HEK293 (cell line): ENCODE measurements around the gene SLC5A10.

Experiments
- CTCF ChIA-PET: fragments of 350-600 bp; formaldehyde crosslinking; extraction: SDS; loops from one replicate; lab custom pipeline; 2021; ENCODE audit warnings: antibody characterized with exemption; lab: Yijun Ruan, JAX
- POLR2A ChIA-PET: fragments of 300-600 bp; formaldehyde crosslinking; extraction: SDS; loops from one replicate; lab custom pipeline; 2020; ENCODE audit warnings: antibody characterized with exemption, inconsistent platforms; lab: Yijun Ruan, JAX
- H3K27ac ChIP-seq: fragments of 200-500 bp; sonication (Bioruptor generic); 2 replicates; pipeline ENCODE4 v1.5.1; 2014; ENCODE audit warnings: low read depth, low read length, control low read depth, inconsistent platforms; ENCODE audit errors: extremely low read depth
- H3K36me3 ChIP-seq, 2 experiments: fragments of 200-500 bp in 1 of 2; sonication (Bioruptor generic) in 1 of 2; 1 replicate in 1 of 2; 2 replicates in 1 of 2; pipeline ENCODE4 v1.5.1; 2014 to 2017; ENCODE audit warnings: inconsistent platforms in 2 of 2, low read length in 2 of 2; ENCODE audit not compliant: control insufficient read depth in 2 of 2, insufficient read depth in 1 of 2
- H3K4me1 ChIP-seq: fragments of 200-500 bp; sonication (Bioruptor generic); 2 replicates; pipeline ENCODE4 v1.5.1; 2014; ENCODE audit warnings: mild to moderate bottlenecking, low read length, inconsistent platforms; ENCODE audit not compliant: control insufficient read depth, insufficient read depth
- H3K4me3 ChIP-seq: 2 replicates; pipeline ENCODE4 v1.5.1; 2011; ENCODE audit warnings: low read depth, mild to moderate bottlenecking, control low read depth, low read length, moderate library complexity
- H3K9me3 ChIP-seq: fragments of 200-500 bp; sonication (Bioruptor generic); 2 replicates; pipeline ENCODE4 v1.5.1; 2014; ENCODE audit warnings: low read depth, low read length, inconsistent platforms; ENCODE audit not compliant: control insufficient read depth, insufficient read depth
- ZFP41 ChIP-seq: fragments of 450-650 bp; formaldehyde crosslinking; IDR thresholded peaks from 2 replicates; pipeline ENCODE4 v1.5.1; 2016; ENCODE audit warnings: missing biosample characterization, missing genetic modification characterization, borderline replicate concordance
- ZIC2 ChIP-seq: fragments of 450-650 bp; formaldehyde crosslinking; IDR thresholded peaks from 2 replicates; pipeline ENCODE4 v1.5.1; 2016; ENCODE audit warnings: missing biosample characterization, missing genetic modification characterization
- ZNF16 ChIP-seq: fragments of 450-650 bp; formaldehyde crosslinking; IDR thresholded peaks from 2 replicates; pipeline ENCODE4 v1.5.1; 2016; ENCODE audit warnings: low read depth, missing biosample characterization, missing genetic modification characterization
- ZNF2 ChIP-seq: fragments of 450-650 bp; formaldehyde crosslinking; IDR thresholded peaks from 2 replicates; pipeline ENCODE4 v1.5.1; 2016; ENCODE audit warnings: missing biosample characterization, missing genetic modification characterization
- ZNF214 ChIP-seq: fragments of 450-650 bp; formaldehyde crosslinking; IDR thresholded peaks from 2 replicates; pipeline ENCODE4 v1.5.1; 2017; ENCODE audit warnings: missing biosample characterization, mild to moderate bottlenecking, missing genetic modification characterization, borderline replicate concordance
- ZNF366 ChIP-seq: fragments of 450-650 bp; formaldehyde crosslinking; conservative IDR thresholded peaks from 2 replicates; pipeline ENCODE4 v1.5.1; 2016; ENCODE audit warnings: missing biosample characterization, missing genetic modification characterization
- ZNF549 ChIP-seq: fragments of 450-650 bp; IDR thresholded peaks from 2 replicates; pipeline ENCODE4 v1.5.1; 2018; ENCODE audit warnings: missing biosample characterization, missing genetic modification characterization, mild to moderate bottlenecking, inconsistent platforms, moderate library complexity
- ZNF623 ChIP-seq: fragments of 450-650 bp; formaldehyde crosslinking; IDR thresholded peaks from 2 replicates; pipeline ENCODE4 v1.5.1; 2016; ENCODE audit warnings: missing biosample characterization, missing genetic modification characterization
- ZNF626 ChIP-seq: fragments of 450-650 bp; sonication (Bioruptor Pico); formaldehyde crosslinking; IDR thresholded peaks from 2 replicates; pipeline ENCODE4 v1.5.1; 2018; ENCODE audit warnings: missing biosample characterization, missing genetic modification characterization, inconsistent platforms
- ZNF629 ChIP-seq: fragments of 450-650 bp; formaldehyde crosslinking; IDR thresholded peaks from 2 replicates; pipeline ENCODE4 v1.5.1; 2017; ENCODE audit warnings: missing biosample characterization, missing genetic modification characterization
- TF ChIP-seq, protein P1 (sequence below): fragments of 450-650 bp; formaldehyde crosslinking; IDR thresholded peaks from 2 replicates; pipeline ENCODE4 v1.5.1; 2017; ENCODE audit warnings: missing biosample characterization, missing genetic modification characterization
- TF ChIP-seq, protein P2 (sequence below): fragments of 450-650 bp; formaldehyde crosslinking; IDR thresholded peaks from 2 replicates; pipeline ENCODE4 v1.5.1; 2016; ENCODE audit warnings: missing biosample characterization, missing genetic modification characterization
- TF ChIP-seq, protein P3 (sequence below): fragments of 450-650 bp; IDR thresholded peaks from 2 replicates; pipeline ENCODE4 v1.5.1; 2018; ENCODE audit warnings: missing biosample characterization, mild to moderate bottlenecking, missing genetic modification characterization
- TF ChIP-seq, protein P4 (sequence below): fragments of 450-650 bp; formaldehyde crosslinking; IDR thresholded peaks from 2 replicates; pipeline ENCODE4; 2016; ENCODE audit warnings: missing biosample characterization, missing genetic modification characterization
- TF ChIP-seq, protein P5 (sequence below): fragments of 450-650 bp; formaldehyde crosslinking; IDR thresholded peaks from 2 replicates; pipeline ENCODE4 v1.5.1; 2016; ENCODE audit warnings: missing biosample characterization, missing genetic modification characterization
- TF ChIP-seq, protein P6 (sequence below): fragments of 450-650 bp; formaldehyde crosslinking; IDR thresholded peaks from 2 replicates; pipeline ENCODE4 v1.5.1; 2016; ENCODE audit warnings: missing biosample characterization, missing genetic modification characterization, borderline replicate concordance

Gene SLC5A10

DNA sequence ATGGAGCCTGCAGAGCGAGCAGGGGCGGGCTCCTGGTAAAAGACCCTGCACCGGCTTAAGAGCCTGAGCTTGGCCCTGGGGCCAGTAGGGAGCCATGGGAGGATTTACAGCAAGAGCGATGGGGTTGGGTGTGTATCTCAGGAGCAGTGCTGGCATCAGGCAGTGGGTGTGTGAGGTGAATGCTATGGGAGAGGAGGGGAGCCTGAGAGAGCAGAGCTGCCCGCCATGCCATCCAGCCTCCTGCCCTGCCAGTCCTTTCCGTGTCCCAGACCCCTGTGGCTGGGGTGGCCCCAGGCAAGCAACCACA, 29.3 kb downstream of the SLC5A10 start:
- Histone ChIP-seq H3K36me3 (peaks cover 0 to 59% of the 10 kb centered on the region in 2 experiments; a peak in 1 of 3 replicates), H3K9me3 (no peaks in the 10 kb centered on the region), H3K4me1 (peaks cover 11% of the 10 kb centered on the region), H3K27ac (peak overlapping the region; percentile 76; the same call in 1 of the 2 replicates), H3K4me3 (no peak overlapping the region)
- peak; percentile 69 for TF ChIP-seq ZNF16 (tag by site-specific recombination)
- TF ChIP-seq, protein P1, sequence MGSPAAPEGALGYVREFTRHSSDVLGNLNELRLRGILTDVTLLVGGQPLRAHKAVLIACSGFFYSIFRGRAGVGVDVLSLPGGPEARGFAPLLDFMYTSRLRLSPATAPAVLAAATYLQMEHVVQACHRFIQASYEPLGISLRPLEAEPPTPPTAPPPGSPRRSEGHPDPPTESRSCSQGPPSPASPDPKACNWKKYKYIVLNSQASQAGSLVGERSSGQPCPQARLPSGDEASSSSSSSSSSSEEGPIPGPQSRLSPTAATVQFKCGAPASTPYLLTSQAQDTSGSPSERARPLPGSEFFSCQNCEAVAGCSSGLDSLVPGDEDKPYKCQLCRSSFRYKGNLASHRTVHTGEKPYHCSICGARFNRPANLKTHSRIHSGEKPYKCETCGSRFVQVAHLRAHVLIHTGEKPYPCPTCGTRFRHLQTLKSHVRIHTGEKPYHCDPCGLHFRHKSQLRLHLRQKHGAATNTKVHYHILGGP: no peak
- POLR2A ChIA-PET: interaction anchor here (1.8 kb wide), 1 partner anchor 10 kb away, joined by 7 read pairs; no protein-coding TSS in a partner anchor
- CTCF ChIA-PET: interaction anchor here (0.6 to 2.7 kb wide), 5 partner anchors 18 to 355 kb away, joined by 3 to 11 read pairs (median 3); no protein-coding TSS in a partner anchor

DNA sequence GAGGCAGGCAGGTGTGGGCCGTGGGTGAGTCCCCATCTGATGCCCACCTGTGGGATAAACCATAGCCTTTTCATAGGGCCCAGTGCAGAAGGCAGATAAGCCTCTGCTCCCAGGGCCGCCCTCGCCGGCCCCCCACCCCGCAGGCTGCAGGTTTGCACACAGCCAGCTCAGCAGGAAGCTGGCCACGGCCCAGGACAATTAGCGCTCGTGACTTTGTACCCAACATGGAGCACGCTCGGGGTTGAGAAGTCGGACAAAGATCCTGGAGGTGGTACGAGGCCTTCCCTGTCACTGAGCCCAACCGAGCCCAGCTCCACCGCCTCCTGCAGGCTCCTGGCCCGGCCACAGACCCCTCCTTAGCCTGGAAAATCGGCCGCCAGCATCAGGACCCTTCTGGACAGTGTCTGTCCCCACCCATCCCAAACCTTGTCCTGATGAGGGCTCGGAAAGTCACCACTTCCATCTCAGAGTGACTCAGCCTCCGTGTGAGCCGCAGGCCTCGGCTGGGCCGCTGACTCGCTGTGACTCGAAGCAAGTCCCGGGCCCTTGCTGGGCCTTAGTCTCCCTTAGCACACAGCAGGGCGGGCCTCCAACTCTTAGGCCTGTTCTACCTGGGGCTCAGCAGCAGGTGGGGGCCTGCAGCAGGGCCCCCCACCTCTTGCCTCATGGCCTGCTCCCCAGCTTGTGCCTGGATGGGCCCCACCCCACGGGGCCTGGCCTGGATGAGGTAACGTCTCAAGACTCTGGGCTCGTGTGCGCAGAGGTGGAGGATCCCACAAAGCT, 29.9 kb downstream of the SLC5A10 start:
- H3K4me1 ChIP-seq: peaks cover 11% of the 10 kb centered on the region
- H3K36me3 ChIP-seq: peaks cover 0 to 59% of the 10 kb centered on the region in 2 experiments; a peak in 1 of 3 replicates
- H3K9me3 ChIP-seq: no peaks in the 10 kb centered on the region
- CTCF ChIA-PET: interaction anchor here (0.6 to 2.7 kb wide), 5 partner anchors 19 to 356 kb away, joined by 3 to 11 read pairs (median 3); no protein-coding TSS in a partner anchor
- H3K27ac ChIP-seq: peak overlapping the region; percentile 76
- POLR2A ChIA-PET: interaction anchor here (1.5 to 1.8 kb wide), 2 partner anchors 10 to 20 kb away, joined by 3 to 7 read pairs; no protein-coding TSS in a partner anchor
- no peak overlapping the region for H3K4me3 ChIP-seq
- TF ChIP-seq ZIC2 (tag by site-specific recombination): peak; percentile 96
- TF ChIP-seq ZNF629 (tag by site-specific recombination): peak; percentile 62
- TF ChIP-seq, protein P2, sequence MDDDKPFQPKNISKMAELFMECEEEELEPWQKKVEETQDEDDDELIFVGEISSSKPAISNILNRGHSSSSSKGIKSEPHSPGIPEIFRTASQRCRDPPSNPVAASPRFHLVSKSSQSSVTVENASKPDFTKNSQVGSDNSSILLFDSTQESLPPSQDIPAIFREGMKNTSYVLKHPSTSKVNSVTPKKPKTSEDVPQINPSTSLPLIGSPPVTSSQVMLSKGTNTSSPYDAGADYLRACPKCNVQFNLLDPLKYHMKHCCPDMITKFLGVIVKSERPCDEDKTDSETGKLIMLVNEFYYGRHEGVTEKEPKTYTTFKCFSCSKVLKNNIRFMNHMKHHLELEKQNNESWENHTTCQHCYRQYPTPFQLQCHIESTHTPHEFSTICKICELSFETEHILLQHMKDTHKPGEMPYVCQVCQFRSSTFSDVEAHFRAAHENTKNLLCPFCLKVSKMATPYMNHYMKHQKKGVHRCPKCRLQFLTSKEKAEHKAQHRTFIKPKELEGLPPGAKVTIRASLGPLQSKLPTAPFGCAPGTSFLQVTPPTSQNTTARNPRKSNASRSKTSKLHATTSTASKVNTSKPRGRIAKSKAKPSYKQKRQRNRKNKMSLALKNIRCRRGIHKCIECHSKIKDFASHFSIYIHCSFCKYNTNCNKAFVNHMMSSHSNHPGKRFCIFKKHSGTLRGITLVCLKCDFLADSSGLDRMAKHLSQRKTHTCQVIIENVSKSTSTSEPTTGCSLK (tag by site-specific recombination): no peak
- TF ChIP-seq, protein P3, sequence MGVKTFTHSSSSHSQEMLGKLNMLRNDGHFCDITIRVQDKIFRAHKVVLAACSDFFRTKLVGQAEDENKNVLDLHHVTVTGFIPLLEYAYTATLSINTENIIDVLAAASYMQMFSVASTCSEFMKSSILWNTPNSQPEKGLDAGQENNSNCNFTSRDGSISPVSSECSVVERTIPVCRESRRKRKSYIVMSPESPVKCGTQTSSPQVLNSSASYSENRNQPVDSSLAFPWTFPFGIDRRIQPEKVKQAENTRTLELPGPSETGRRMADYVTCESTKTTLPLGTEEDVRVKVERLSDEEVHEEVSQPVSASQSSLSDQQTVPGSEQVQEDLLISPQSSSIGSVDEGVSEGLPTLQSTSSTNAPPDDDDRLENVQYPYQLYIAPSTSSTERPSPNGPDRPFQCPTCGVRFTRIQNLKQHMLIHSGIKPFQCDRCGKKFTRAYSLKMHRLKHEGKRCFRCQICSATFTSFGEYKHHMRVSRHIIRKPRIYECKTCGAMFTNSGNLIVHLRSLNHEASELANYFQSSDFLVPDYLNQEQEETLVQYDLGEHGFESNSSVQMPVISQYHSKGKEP (tag by site-specific recombination): peak; percentile 96
- no peak for TF ChIP-seq ZFP41 (tag by site-specific recombination)
- TF ChIP-seq, protein P4, sequence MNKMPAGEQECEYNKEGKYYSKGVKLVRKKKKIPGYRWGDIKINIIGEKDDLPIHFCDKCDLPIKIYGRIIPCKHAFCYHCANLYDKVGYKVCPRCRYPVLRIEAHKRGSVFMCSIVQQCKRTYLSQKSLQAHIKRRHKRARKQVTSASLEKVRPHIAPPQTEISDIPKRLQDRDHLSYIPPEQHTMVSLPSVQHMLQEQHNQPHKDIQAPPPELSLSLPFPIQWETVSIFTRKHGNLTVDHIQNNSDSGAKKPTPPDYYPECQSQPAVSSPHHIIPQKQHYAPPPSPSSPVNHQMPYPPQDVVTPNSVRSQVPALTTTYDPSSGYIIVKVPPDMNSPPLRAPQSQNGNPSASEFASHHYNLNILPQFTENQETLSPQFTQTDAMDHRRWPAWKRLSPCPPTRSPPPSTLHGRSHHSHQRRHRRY (tag by site-specific recombination): no peak
- TF ChIP-seq ZNF2 (tag by site-specific recombination): no peak
- TF ChIP-seq ZNF623 (tag by site-specific recombination): 0 out of 2 replicates have a peak, but pooled peaks have one; percentile 28
- TF ChIP-seq, protein P5, sequence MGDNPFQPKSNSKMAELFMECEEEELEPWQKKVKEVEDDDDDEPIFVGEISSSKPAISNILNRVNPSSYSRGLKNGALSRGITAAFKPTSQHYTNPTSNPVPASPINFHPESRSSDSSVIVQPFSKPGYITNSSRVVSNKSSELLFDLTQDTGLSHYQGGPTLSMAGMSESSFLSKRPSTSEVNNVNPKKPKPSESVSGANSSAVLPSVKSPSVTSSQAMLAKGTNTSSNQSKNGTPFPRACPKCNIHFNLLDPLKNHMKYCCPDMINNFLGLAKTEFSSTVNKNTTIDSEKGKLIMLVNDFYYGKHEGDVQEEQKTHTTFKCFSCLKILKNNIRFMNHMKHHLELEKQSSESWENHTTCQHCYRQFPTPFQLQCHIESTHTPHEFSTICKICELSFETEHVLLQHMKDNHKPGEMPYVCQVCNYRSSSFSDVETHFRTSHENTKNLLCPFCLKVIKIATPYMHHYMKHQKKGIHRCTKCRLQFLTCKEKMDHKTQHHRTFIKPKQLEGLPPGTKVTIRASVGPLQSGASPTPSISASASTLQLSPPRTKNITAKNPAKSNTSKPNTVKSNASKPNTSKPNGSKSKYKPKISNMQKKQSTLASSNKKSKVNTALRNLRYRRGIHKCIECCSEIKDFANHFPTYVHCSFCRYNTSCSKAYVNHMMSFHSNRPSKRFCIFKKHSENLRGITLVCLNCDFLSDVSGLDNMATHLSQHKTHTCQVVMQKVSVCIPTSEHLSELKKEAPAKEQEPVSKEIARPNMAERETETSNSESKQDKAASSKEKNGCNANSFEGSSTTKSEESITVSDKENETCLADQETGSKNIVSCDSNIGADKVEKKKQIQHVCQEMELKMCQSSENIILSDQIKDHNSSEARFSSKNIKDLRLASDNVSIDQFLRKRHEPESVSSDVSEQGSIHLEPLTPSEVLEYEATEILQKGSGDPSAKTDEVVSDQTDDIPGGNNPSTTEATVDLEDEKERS (tag by site-specific recombination): no peak
- TF ChIP-seq ZNF549 (tag by site-specific recombination): no peak
- TF ChIP-seq, protein P6, sequence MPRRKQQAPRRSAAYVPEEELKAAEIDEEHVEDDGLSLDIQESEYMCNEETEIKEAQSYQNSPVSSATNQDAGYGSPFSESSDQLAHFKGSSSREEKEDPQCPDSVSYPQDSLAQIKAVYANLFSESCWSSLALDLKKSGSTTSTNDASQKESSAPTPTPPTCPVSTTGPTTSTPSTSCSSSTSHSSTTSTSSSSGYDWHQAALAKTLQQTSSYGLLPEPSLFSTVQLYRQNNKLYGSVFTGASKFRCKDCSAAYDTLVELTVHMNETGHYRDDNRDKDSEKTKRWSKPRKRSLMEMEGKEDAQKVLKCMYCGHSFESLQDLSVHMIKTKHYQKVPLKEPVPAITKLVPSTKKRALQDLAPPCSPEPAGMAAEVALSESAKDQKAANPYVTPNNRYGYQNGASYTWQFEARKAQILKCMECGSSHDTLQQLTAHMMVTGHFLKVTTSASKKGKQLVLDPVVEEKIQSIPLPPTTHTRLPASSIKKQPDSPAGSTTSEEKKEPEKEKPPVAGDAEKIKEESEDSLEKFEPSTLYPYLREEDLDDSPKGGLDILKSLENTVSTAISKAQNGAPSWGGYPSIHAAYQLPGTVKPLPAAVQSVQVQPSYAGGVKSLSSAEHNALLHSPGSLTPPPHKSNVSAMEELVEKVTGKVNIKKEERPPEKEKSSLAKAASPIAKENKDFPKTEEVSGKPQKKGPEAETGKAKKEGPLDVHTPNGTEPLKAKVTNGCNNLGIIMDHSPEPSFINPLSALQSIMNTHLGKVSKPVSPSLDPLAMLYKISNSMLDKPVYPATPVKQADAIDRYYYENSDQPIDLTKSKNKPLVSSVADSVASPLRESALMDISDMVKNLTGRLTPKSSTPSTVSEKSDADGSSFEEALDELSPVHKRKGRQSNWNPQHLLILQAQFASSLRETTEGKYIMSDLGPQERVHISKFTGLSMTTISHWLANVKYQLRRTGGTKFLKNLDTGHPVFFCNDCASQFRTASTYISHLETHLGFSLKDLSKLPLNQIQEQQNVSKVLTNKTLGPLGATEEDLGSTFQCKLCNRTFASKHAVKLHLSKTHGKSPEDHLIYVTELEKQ: 0 out of 2 replicates have a peak, but pooled peaks have one; percentile 14
- TF ChIP-seq ZNF626 (tag by site-specific recombination): no peak
- no peak; the same call in none of the 2 replicates for TF ChIP-seq ZNF366 (tag by site-specific recombination)
- no peak for TF ChIP-seq ZNF214 (tag by site-specific recombination)
